ENCODE data around the gene NIF3L1.

Gene NIF3L1

GRCh38 chr2:200909958-200910357, 20.8 kb downstream of the NIF3L1 start:
- no peaks in the 10 kb centered on the region for H3K79me2 ChIP-seq (ENCODE audit: low read length)
- H3K4me1 ChIP-seq (ENCODE audit: low read length) = no peaks in the 10 kb centered on the region
- H3K27me3 ChIP-seq (replicated peaks; ENCODE audit: insufficient read depth, low read length) = no peaks in the 10 kb centered on the region
- no peak overlapping the region for H3K4me3 ChIP-seq (ENCODE audit: low read length)
- no peak overlapping the region for H3K27ac ChIP-seq (ENCODE audit: low read length)
- no peak for TF ChIP-seq EZH2 (optimal IDR thresholded peaks at IDR 0.05; ENCODE audit: low read depth, low read length)
- TF ChIP-seq, protein P1, sequence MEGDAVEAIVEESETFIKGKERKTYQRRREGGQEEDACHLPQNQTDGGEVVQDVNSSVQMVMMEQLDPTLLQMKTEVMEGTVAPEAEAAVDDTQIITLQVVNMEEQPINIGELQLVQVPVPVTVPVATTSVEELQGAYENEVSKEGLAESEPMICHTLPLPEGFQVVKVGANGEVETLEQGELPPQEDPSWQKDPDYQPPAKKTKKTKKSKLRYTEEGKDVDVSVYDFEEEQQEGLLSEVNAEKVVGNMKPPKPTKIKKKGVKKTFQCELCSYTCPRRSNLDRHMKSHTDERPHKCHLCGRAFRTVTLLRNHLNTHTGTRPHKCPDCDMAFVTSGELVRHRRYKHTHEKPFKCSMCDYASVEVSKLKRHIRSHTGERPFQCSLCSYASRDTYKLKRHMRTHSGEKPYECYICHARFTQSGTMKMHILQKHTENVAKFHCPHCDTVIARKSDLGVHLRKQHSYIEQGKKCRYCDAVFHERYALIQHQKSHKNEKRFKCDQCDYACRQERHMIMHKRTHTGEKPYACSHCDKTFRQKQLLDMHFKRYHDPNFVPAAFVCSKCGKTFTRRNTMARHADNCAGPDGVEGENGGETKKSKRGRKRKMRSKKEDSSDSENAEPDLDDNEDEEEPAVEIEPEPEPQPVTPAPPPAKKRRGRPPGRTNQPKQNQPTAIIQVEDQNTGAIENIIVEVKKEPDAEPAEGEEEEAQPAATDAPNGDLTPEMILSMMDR (IDR thresholded peaks at IDR 0.05; ENCODE audit: low read length) = no peak
- TF ChIP-seq EZH2phosphoT487 (IDR thresholded peaks at IDR 0.05; ENCODE audit: low read length) = no peak
- H3K36me3 ChIP-seq (replicated peaks; ENCODE audit: insufficient read depth, low read length) = peaks cover 7% of the 10 kb centered on the region; the same call in 1 of the 2 replicates
- no peaks in the 10 kb centered on the region for H3K9me3 ChIP-seq (replicated peaks; ENCODE audit: insufficient read depth, low read length)
- no peaks in the 10 kb centered on the region for H4K20me1 ChIP-seq (ENCODE audit: insufficient read depth, low read length)
- H3K4me2 ChIP-seq (ENCODE audit: low read depth, low read length) = no peak overlapping the region
- H3K9ac ChIP-seq (ENCODE audit: low read length) = no peak overlapping the region
- no peaks in the 10 kb centered on the region for H3K9me2 ChIP-seq (replicated peaks; ENCODE audit: insufficient read depth, low read length)
- no peaks in the 10 kb centered on the region; the same call in 1 of the 2 replicates for H3F3A ChIP-seq (ENCODE audit: insufficient read depth, low read length)
- H2AFZ ChIP-seq (ENCODE audit: low read length) = no peak overlapping the region
- DNase-seq = no peak

DNA sequence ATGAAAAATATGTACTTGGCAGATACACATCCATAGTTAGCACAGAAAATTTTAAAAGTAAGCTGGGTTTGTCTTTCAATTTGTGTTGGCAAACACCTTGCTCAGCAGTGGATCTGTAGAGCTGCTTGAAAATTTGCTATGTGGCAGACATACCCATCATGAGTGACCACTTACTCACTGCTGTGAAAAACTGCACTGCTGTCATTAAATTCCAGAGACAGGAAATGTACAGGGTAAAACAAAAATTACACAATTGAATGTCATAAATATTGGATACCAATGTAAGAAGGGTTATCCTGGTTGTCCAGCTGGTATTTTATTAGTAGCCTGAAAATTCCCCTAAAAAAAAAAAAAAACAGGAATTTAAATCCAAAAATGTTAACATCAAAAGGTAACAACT, 24.5 kb downstream of the NIF3L1 start:
- no peaks in the 10 kb centered on the region for H3K9me3 ChIP-seq (replicated peaks; ENCODE audit: insufficient read depth, low read length)
- H3F3A ChIP-seq (ENCODE audit: insufficient read depth, low read length) = no peaks in the 10 kb centered on the region; the same call in 1 of the 2 replicates
- DNase-seq = no peak
- H3K9ac ChIP-seq (ENCODE audit: low read length) = no peak overlapping the region
- no peak for TF ChIP-seq EZH2phosphoT487 (IDR thresholded peaks at IDR 0.05; ENCODE audit: low read length)
- H3K27me3 ChIP-seq (replicated peaks; ENCODE audit: insufficient read depth, low read length) = no peaks in the 10 kb centered on the region
- H3K9me2 ChIP-seq (replicated peaks; ENCODE audit: insufficient read depth, low read length) = no peaks in the 10 kb centered on the region
- H3K4me3 ChIP-seq (ENCODE audit: low read length) = no peak overlapping the region
- no peak overlapping the region for H3K4me2 ChIP-seq (ENCODE audit: low read depth, low read length)
- H3K36me3 ChIP-seq (replicated peaks; ENCODE audit: insufficient read depth, low read length) = peaks cover 7% of the 10 kb centered on the region; the same call in 1 of the 2 replicates
- no peaks in the 10 kb centered on the region for H3K4me1 ChIP-seq (ENCODE audit: low read length)
- H4K20me1 ChIP-seq (ENCODE audit: insufficient read depth, low read length) = no peaks in the 10 kb centered on the region
- no peaks in the 10 kb centered on the region for H3K79me2 ChIP-seq (ENCODE audit: low read length)
- H2AFZ ChIP-seq (ENCODE audit: low read length) = no peak overlapping the region
- no peak overlapping the region for H3K27ac ChIP-seq (ENCODE audit: low read length)

- Histone ChIP-seq H3K4me3 (ENCODE audit: low read length) (no peak overlapping the region), H3F3A (ENCODE audit: insufficient read depth, low read length) (no peaks in the 10 kb centered on the region), H3K27me3 (replicated peaks; ENCODE audit: insufficient read depth, low read length) (no peaks in the 10 kb centered on the region), H2AFZ (ENCODE audit: low read length) (no peak overlapping the region), H3K9me2 (replicated peaks; ENCODE audit: insufficient read depth, low read length) (no peaks in the 10 kb centered on the region), H4K20me1 (ENCODE audit: insufficient read depth, low read length) (no peaks in the 10 kb centered on the region), H3K4me2 (ENCODE audit: low read depth, low read length) (no peak overlapping the region), H3K36me3 (replicated peaks; ENCODE audit: insufficient read depth, low read length) (peaks cover 3% of the 10 kb centered on the region; the same call in 1 of the 2 replicates), H3K9me3 (replicated peaks; ENCODE audit: insufficient read depth, low read length) (no peaks in the 10 kb centered on the region), H3K4me1 (ENCODE audit: low read length) (no peaks in the 10 kb centered on the region), H3K79me2 (ENCODE audit: low read length) (no peaks in the 10 kb centered on the region), H3K27ac (ENCODE audit: low read length) (no peak overlapping the region), H3K9ac (ENCODE audit: low read length) (no peak overlapping the region)
- DNase-seq = no peak
- TF ChIP-seq, protein P1 (IDR thresholded peaks at IDR 0.05; ENCODE audit: low read length) = no peak
- TF ChIP-seq EZH2phosphoT487 (IDR thresholded peaks at IDR 0.05; ENCODE audit: low read length) (no peak), EZH2 (optimal IDR thresholded peaks at IDR 0.05; ENCODE audit: low read depth, low read length) (no peak)
These were observed 33.3 kb downstream of the NIF3L1 start for GRCh38 chr2:200922439-200922838.

- H3K9me3 ChIP-seq (replicated peaks; ENCODE audit: insufficient read depth, low read length) = no peaks in the 10 kb centered on the region
- no peak overlapping the region for H3K27ac ChIP-seq (ENCODE audit: low read length)
- no peak overlapping the region for H2AFZ ChIP-seq (ENCODE audit: low read length)
- DNase-seq = no peak
- H4K20me1 ChIP-seq (ENCODE audit: insufficient read depth, low read length) = no peaks in the 10 kb centered on the region
- peaks cover 4% of the 10 kb centered on the region; the same call in 1 of the 2 replicates for H3K36me3 ChIP-seq (replicated peaks; ENCODE audit: insufficient read depth, low read length)
- H3K4me3 ChIP-seq (ENCODE audit: low read length) = no peak overlapping the region
- no peak overlapping the region for H3K9ac ChIP-seq (ENCODE audit: low read length)
- no peak overlapping the region for H3K4me2 ChIP-seq (ENCODE audit: low read depth, low read length)
- no peaks in the 10 kb centered on the region for H3F3A ChIP-seq (ENCODE audit: insufficient read depth, low read length)
- H3K27me3 ChIP-seq (replicated peaks; ENCODE audit: insufficient read depth, low read length) = no peaks in the 10 kb centered on the region
- H3K79me2 ChIP-seq (ENCODE audit: low read length) = no peaks in the 10 kb centered on the region
- no peaks in the 10 kb centered on the region for H3K9me2 ChIP-seq (replicated peaks; ENCODE audit: insufficient read depth, low read length)
- no peak for TF ChIP-seq EZH2 (optimal IDR thresholded peaks at IDR 0.05; ENCODE audit: low read depth, low read length)
- TF ChIP-seq EZH2phosphoT487 (IDR thresholded peaks at IDR 0.05; ENCODE audit: low read length) = no peak
- TF ChIP-seq, protein P1 (IDR thresholded peaks at IDR 0.05; ENCODE audit: low read length) = no peak
- H3K4me1 ChIP-seq (ENCODE audit: low read length) = no peaks in the 10 kb centered on the region
These were observed 40.4 kb downstream of the NIF3L1 start for GRCh38 chr2:200929334-200930249.
